ENCODE results near the gene PCDHAC1. TPM values are rescaled to one million over a fixed set of nuclear protein-coding genes. Genes with fewer than 3 reads are reported as not detected.

Gene PCDHAC1
- total RNA-seq, 1 donor from 2014 or later, result 25.2 TPM

DNA sequence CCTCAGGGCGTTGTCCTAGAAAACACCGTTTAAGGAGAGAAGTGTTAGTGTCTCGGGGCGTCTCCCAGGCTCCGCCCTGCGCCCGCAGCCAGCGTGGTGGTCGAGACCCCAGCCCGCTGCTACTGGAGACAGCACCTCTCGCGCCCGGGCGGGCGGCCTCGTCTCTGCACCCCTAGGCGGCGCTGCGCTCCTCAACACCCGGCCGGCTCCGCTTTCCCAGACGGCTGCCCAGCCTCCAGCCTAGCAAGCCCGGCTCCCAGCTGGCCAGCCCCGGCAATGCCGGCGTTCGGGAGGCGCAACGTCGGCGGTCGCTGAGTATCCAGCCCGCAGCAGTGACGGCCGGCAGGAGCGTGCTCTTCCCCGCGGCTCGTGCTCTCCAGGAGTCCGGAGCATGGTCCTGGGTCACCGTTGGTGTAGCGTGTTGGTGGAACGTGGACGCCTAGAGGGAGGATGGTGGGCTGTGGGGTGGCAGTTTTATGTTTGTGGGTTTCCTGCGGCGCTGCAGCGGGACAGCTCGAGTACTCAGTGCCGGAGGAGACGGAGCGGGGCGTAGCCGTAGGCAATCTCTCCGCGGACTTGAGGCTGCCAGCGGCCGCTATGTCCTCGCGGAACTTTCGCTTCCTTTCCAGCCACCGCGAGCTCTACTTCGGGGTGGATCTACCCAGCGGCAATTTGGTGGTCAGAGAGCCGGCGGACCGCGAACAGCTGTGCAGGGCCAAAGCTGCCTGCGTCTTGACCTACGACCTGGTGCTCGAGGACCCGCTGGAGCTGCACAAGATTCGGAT is 536 bp downstream of the PCDHAC1 start:
- Mint-ChIP-seq H3K27me3 (ENCODE audit: unreplicated experiment) (peaks cover 5% of the 10 kb centered on the region), H3K9me3 (ENCODE audit: unreplicated experiment) (peaks cover 9% of the 10 kb centered on the region), H3K4me3 (ENCODE audit: unreplicated experiment) (peak overlapping the region; percentile 88), H3K27ac (ENCODE audit: unreplicated experiment) (peak overlapping the region; percentile 80), H3K36me3 (ENCODE audit: unreplicated experiment) (no peaks in the 10 kb centered on the region), H3K4me1 (ENCODE audit: low read depth, unreplicated experiment) (peaks cover 5% of the 10 kb centered on the region)
- TF ChIP-seq, protein P1, sequence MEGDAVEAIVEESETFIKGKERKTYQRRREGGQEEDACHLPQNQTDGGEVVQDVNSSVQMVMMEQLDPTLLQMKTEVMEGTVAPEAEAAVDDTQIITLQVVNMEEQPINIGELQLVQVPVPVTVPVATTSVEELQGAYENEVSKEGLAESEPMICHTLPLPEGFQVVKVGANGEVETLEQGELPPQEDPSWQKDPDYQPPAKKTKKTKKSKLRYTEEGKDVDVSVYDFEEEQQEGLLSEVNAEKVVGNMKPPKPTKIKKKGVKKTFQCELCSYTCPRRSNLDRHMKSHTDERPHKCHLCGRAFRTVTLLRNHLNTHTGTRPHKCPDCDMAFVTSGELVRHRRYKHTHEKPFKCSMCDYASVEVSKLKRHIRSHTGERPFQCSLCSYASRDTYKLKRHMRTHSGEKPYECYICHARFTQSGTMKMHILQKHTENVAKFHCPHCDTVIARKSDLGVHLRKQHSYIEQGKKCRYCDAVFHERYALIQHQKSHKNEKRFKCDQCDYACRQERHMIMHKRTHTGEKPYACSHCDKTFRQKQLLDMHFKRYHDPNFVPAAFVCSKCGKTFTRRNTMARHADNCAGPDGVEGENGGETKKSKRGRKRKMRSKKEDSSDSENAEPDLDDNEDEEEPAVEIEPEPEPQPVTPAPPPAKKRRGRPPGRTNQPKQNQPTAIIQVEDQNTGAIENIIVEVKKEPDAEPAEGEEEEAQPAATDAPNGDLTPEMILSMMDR (IDR thresholded peaks at IDR 0.05; ENCODE audit: partially characterized antibody, unreplicated experiment), result peak; percentile 99
- DNase-seq, result peak; percentile 98

DNA sequence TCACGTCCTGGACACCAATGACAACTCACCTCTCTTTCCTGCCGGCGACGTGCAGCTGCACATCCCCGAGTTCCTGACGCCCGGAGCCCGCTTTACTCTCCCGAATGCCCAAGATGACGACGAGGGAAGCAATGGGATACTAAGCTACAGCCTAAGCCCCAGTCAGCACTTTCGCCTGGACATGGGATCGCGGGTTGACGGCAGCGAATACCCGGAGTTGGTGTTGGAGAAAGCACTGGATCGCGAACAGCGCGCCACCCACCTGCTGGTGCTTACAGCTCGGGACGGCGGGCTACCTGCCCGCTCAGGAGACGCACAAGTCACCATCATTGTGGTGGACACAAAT is 1.1 kb downstream of the PCDHAC1 start:
- H3K27ac Mint-ChIP-seq (ENCODE audit: unreplicated experiment), result peak overlapping the region; percentile 80
- no peak for DNase-seq
- TF ChIP-seq, protein P1 (IDR thresholded peaks at IDR 0.05; ENCODE audit: partially characterized antibody, unreplicated experiment), result no peak

DNA sequence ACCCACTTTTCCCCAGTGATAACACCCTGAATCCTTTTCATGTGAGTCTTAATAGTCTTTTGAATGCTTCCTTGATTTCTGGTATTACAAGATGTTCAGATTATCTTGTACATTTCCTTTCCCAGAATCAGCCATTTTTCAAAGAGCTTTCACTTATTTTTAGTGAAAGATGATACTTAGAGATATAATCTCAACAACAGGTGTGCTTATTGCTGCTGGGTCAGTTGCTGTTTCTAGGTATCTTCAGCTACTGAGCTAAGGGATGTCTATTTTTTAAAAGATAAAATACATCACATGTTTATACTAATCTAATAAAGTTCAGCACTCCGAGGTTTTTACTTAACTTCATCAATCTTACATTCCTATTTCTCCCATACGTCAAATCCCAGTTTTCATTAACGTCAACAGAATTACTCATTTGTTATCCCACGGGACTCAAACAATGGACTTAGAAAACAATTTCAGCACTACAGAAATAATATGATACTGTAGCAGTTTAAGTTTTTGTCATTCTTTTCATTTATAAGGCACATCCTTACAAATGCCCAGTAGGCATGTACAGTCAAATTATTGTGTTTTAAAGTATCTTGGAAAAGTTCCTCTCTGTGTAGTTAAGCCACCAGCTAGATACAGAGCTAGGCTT is 9.0 kb downstream of the PCDHAC1 start:
- DNase-seq, result no peak
- Mint-ChIP-seq H3K27ac (ENCODE audit: unreplicated experiment) (no peak overlapping the region), H3K36me3 (ENCODE audit: unreplicated experiment) (no peaks in the 10 kb centered on the region), H3K9me3 (ENCODE audit: unreplicated experiment) (no peaks in the 10 kb centered on the region), H3K4me3 (ENCODE audit: unreplicated experiment) (no peak overlapping the region), H3K4me1 (ENCODE audit: low read depth, unreplicated experiment) (no peaks in the 10 kb centered on the region), H3K27me3 (ENCODE audit: unreplicated experiment) (no peaks in the 10 kb centered on the region)
- TF ChIP-seq, protein P1 (IDR thresholded peaks at IDR 0.05; ENCODE audit: partially characterized antibody, unreplicated experiment), result no peak

More for the DNA sequence above, 1.1 kb downstream of the PCDHAC1 start:
- H3K9me3 Mint-ChIP-seq (ENCODE audit: unreplicated experiment), result peaks cover 9% of the 10 kb centered on the region
- H3K4me3 Mint-ChIP-seq (ENCODE audit: unreplicated experiment), result peak overlapping the region; percentile 88
- H3K4me1 Mint-ChIP-seq (ENCODE audit: low read depth, unreplicated experiment), result peaks cover 5% of the 10 kb centered on the region
- peaks cover 5% of the 10 kb centered on the region for H3K27me3 Mint-ChIP-seq (ENCODE audit: unreplicated experiment)
- H3K36me3 Mint-ChIP-seq (ENCODE audit: unreplicated experiment), result no peaks in the 10 kb centered on the region

DNA sequence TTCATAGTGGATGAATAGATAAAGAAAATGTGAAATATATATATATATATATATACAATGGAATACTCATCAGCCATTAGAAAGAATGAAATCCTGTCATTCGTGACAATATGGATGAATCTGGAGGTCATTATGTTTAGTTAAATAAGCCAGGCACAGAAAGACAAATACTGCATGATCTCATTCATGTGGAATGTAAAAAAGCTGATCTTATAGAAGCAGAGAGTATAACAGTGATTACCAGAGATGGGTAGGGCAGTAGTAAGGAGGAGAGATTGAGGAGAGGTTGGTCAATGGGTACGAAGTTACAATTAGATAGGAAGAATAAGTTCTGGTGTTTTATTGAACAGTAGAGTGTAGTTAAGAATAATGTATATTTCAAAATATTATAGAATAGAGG is 20.5 kb downstream of the PCDHAC1 start:
- no peak overlapping the region for H3K27ac Mint-ChIP-seq (ENCODE audit: unreplicated experiment)
- no peak overlapping the region for H3K4me3 Mint-ChIP-seq (ENCODE audit: unreplicated experiment)
- no peaks in the 10 kb centered on the region for H3K27me3 Mint-ChIP-seq (ENCODE audit: unreplicated experiment)
- no peaks in the 10 kb centered on the region for H3K4me1 Mint-ChIP-seq (ENCODE audit: low read depth, unreplicated experiment)
- H3K9me3 Mint-ChIP-seq (ENCODE audit: unreplicated experiment), result peaks cover 4% of the 10 kb centered on the region
- TF ChIP-seq, protein P1 (IDR thresholded peaks at IDR 0.05; ENCODE audit: partially characterized antibody, unreplicated experiment), result no peak
- peaks cover 24% of the 10 kb centered on the region for H3K36me3 Mint-ChIP-seq (ENCODE audit: unreplicated experiment)
- no peak for DNase-seq

DNA sequence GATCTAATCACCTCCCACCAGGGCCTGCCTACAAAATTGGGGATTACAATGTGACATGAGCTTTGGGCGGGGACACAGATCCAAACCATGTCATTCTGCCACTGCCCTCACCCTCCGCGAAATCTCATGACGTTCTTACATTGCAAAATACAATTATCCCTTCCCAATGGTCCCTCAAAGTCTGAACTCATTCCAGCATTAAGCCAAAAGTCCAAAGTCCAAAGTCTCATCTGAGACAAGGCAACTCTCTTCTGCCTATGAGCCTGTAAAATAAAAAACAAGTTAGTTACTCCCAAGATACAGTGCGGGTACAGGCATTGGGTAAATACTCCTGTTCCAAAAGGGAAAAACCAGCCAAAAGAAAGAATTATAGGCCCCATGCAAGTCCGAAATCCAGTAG is 25.5 kb downstream of the PCDHAC1 start:
- Mint-ChIP-seq H3K27ac (ENCODE audit: unreplicated experiment) (no peak overlapping the region), H3K4me1 (ENCODE audit: low read depth, unreplicated experiment) (no peaks in the 10 kb centered on the region), H3K4me3 (ENCODE audit: unreplicated experiment) (no peak overlapping the region), H3K27me3 (ENCODE audit: unreplicated experiment) (peaks cover 3% of the 10 kb centered on the region), H3K9me3 (ENCODE audit: unreplicated experiment) (peaks cover 5% of the 10 kb centered on the region), H3K36me3 (ENCODE audit: unreplicated experiment) (peaks cover 18% of the 10 kb centered on the region)
- DNase-seq, result no peak
- TF ChIP-seq, protein P1 (IDR thresholded peaks at IDR 0.05; ENCODE audit: partially characterized antibody, unreplicated experiment), result no peak
